Caco-2 (cell line): Measurements from ENCODE around the gene SHROOM3. TPM values are rescaled to one million over a fixed set of nuclear protein-coding genes. Genes with fewer than 3 reads are reported as not detected.

Experiments used
- BruUV-seq: library from RNA; stranded (reverse); fragments of 400-500 nt; replicated peaks from 2 replicates; lab custom pipeline; 2021; lab: Mats Ljungman, UMichigan
- CTCF ChIA-PET: fragments of 300-600 bp; sonication (Branson Sonifier 250); formaldehyde crosslinking; loops from one replicate; lab custom pipeline; 2022; ENCODE audit warnings: antibody characterized with exemption; lab: Charles Lee
- POLR2A ChIA-PET: fragments of 300-600 bp; sonication (Branson Sonifier 250); formaldehyde crosslinking; loops from one replicate; lab custom pipeline; 2022; ENCODE audit warnings: antibody characterized with exemption; lab: Charles Lee
- DNase-seq, 2 experiments: peaks; one replicate each; pipeline versions ENCODE4 v3.0.0 to v3.0.0-alpha.2; 2020 to 2022
- H3K27me3 ChIP-seq: replicated peaks from 2 replicates; pipeline ENCODE4 v1.6.0; 2011; ENCODE audit warnings: low read length; ENCODE audit not compliant: control insufficient read depth, insufficient read depth
- H3K36me3 ChIP-seq: 2 replicates; pipeline ENCODE4 v1.5.1; 2011; ENCODE audit warnings: low read length; ENCODE audit not compliant: control insufficient read depth, insufficient read depth
- H3K4me1 ChIP-seq: fragments of 250-450 bp; sonication (Bioruptor Pico); 2 replicates; pipeline ENCODE4 v1.5.1; 2020; ENCODE audit warnings: mild to moderate bottlenecking
- H3K4me3 ChIP-seq: 2 replicates; pipeline ENCODE4 v1.5.1; 2011; ENCODE audit warnings: low read depth, mild to moderate bottlenecking, control low read depth, low read length
- H3K9me3 ChIP-seq: fragments of 250-450 bp; sonication (Bioruptor Pico); 2 replicates; pipeline ENCODE4 v1.5.1; 2020; ENCODE audit warnings: mild to moderate bottlenecking, moderate library complexity
- H3K27ac Mint-ChIP-seq: one replicate; pipeline ENCODE4 v1.8.0; 2022; ENCODE audit warnings: mixed read lengths; ENCODE audit not compliant: unreplicated experiment
- H3K27me3 Mint-ChIP-seq: one replicate; pipeline ENCODE4 v1.8.0; 2022; ENCODE audit warnings: mixed read lengths; ENCODE audit not compliant: insufficient read depth, unreplicated experiment
- H3K36me3 Mint-ChIP-seq: one replicate; pipeline ENCODE4 v1.8.0; 2022; ENCODE audit warnings: mild to moderate bottlenecking, mixed read lengths; ENCODE audit not compliant: insufficient read depth, unreplicated experiment
- H3K4me1 Mint-ChIP-seq: one replicate; pipeline ENCODE4 v1.8.0; 2022; ENCODE audit warnings: low read depth, mixed read lengths; ENCODE audit not compliant: unreplicated experiment
- H3K4me3 Mint-ChIP-seq: one replicate; pipeline ENCODE4 v1.8.0; 2022; ENCODE audit warnings: mild to moderate bottlenecking, moderate library complexity, mixed read lengths; ENCODE audit not compliant: unreplicated experiment
- H3K9me3 Mint-ChIP-seq: one replicate; pipeline ENCODE4 v1.8.0; 2022; ENCODE audit warnings: mixed read lengths; ENCODE audit not compliant: unreplicated experiment
- CTCF ChIP-seq, 2 experiments: fragments of 200-600 bp in 1 of 2; IDR thresholded peaks; 1 replicate in 1 of 2; 2 replicates in 1 of 2; pipeline versions ENCODE4 v1.5.1 to v1.8.0; 2011 to 2022; ENCODE audit warnings: antibody characterized with exemption in 1 of 2, control low read depth in 1 of 2, inconsistent platforms in 1 of 2, low read depth in 1 of 2, low read length in 1 of 2, mild to moderate bottlenecking in 1 of 2, moderate library complexity in 1 of 2; ENCODE audit not compliant: insufficient read depth in 1 of 2, severe bottlenecking in 1 of 2, unreplicated experiment in 1 of 2
- intact Hi-C: fragments of 100-400 bp; cut with micrococcal nuclease; formaldehyde crosslinking; loops from one replicate; pipeline ENCODE4 v1.10.0; 2022; ENCODE audit not compliant: unreplicated experiment
- total RNA-seq: library from RNA; stranded (reverse); gene quantifications from 2 replicates; pipeline ENCODE4 v1.2.3, GENCODE V29; 2022

The SHROOM3 gene
- total RNA-seq, 1 experiment from 2014 or later = 16.3 TPM

GRCh38 chr4:76690011-76690905, 255.2 kb downstream of the SHROOM3 start:
- DNase-seq = no peak
- no peaks in the 10 kb centered on the region for H3K9me3 Mint-ChIP-seq
- intact Hi-C loops = loop anchor here (1.0 kb wide), 1 partner anchor 13 kb away; no protein-coding TSS in a partner anchor

GRCh38 chr4:76690906-76691275, 255.9 kb downstream of the SHROOM3 start:
- TSS peak; percentile 37 for BruUV-seq
- Histone ChIP-seq H3K9me3 (no peaks in the 10 kb centered on the region), H3K27me3 (no peaks in the 10 kb centered on the region), H3K36me3 (no peaks in the 10 kb centered on the region), H3K4me3 (peak overlapping the region; percentile 3; the same call in 1 of the 2 replicates), H3K4me1 (peaks cover 40% of the 10 kb centered on the region)
- ChIA-PET CTCF (no interaction called here), POLR2A (no interaction called here)
- no peak for DNase-seq
- Mint-ChIP-seq H3K27ac (no peak overlapping the region), H3K4me1 (peaks cover 17% of the 10 kb centered on the region), H3K9me3 (no peaks in the 10 kb centered on the region), H3K36me3 (peaks cover 14% of the 10 kb centered on the region), H3K27me3 (no peaks in the 10 kb centered on the region), H3K4me3 (peak overlapping the region; percentile 27)
- no peak for TF ChIP-seq CTCF (IDR thresholded peaks at IDR 0.05; ENCODE audit: insufficient read depth in 1 of 2, low read depth in 1 of 2, low read length in 1 of 2, severe bottlenecking in 1 of 2, unreplicated experiment in 1 of 2)
- intact Hi-C loops = loop anchor here (1.0 kb wide), 1 partner anchor 12 kb away; no protein-coding TSS in a partner anchor

More at GRCh38 chr4:76690011-76690905, 255.2 kb downstream of the SHROOM3 start:
- Mint-ChIP-seq H3K4me3 (peak overlapping the region; percentile 78), H3K4me1 (peaks cover 13% of the 10 kb centered on the region), H3K27me3 (no peaks in the 10 kb centered on the region), H3K27ac (peak overlapping the region; percentile 81), H3K36me3 (peaks cover 12% of the 10 kb centered on the region)
- no peak for TF ChIP-seq CTCF (IDR thresholded peaks at IDR 0.05; ENCODE audit: insufficient read depth in 1 of 2, low read depth in 1 of 2, low read length in 1 of 2, severe bottlenecking in 1 of 2, unreplicated experiment in 1 of 2)
- BruUV-seq = no TSS peak
- H3K36me3 ChIP-seq = no peaks in the 10 kb centered on the region
- H3K9me3 ChIP-seq = no peaks in the 10 kb centered on the region
- ChIA-PET POLR2A (no interaction called here), CTCF (no interaction called here)
- H3K4me3 ChIP-seq = peak overlapping the region; percentile 65
- H3K27me3 ChIP-seq = no peaks in the 10 kb centered on the region
- peaks cover 40% of the 10 kb centered on the region for H3K4me1 ChIP-seq

- Mint-ChIP-seq H3K4me3 (no peak overlapping the region), H3K27me3 (no peaks in the 10 kb centered on the region), H3K36me3 (peaks cover 17% of the 10 kb centered on the region), H3K9me3 (no peaks in the 10 kb centered on the region), H3K4me1 (peaks cover 24% of the 10 kb centered on the region), H3K27ac (no peak overlapping the region)
- no peak for DNase-seq
- no TSS peak for BruUV-seq
- H3K36me3 ChIP-seq = no peaks in the 10 kb centered on the region
- H3K4me1 ChIP-seq = peaks cover 47% of the 10 kb centered on the region
- ChIA-PET CTCF (no interaction called here), POLR2A (no interaction called here)
- TF ChIP-seq CTCF (IDR thresholded peaks at IDR 0.05; ENCODE audit: insufficient read depth in 1 of 2, low read depth in 1 of 2, low read length in 1 of 2, severe bottlenecking in 1 of 2, unreplicated experiment in 1 of 2) = no peak
- H3K4me3 ChIP-seq = no peak overlapping the region
- intact Hi-C loops = no loop called here
- H3K9me3 ChIP-seq = no peaks in the 10 kb centered on the region
- no peaks in the 10 kb centered on the region for H3K27me3 ChIP-seq
Measured at GRCh38 chr4:76691807-76692582, 257.0 kb downstream of the SHROOM3 start.
